Left colon (tissue), 2 donors: Measurements from ENCODE around the gene CARD6. TPM values are rescaled to one million over a fixed set of nuclear protein-coding genes. Genes with fewer than 3 reads are reported as not detected.
A peak's percentile ranks its signal among the peaks of the same experiment; 100 is the strongest.
"Not testable (repeated sequence)": the region's sequence is repeated elsewhere in the genome, so short reads cannot be mapped to it uniquely, and the experiment has no call there.

Source experiments
- ATAC-seq: fragments of 200-7000 bp; cut with Tn5 transposase; one replicate; pipeline ENCODE4 v1.9.1; 2020; ENCODE audit warnings: mild to moderate bottlenecking, moderate library complexity
- DNase-seq, 2 donors: peaks; one replicate each; pipeline ENCODE4 v3.0.0-alpha.2; 2020
- intact Hi-C, 2 donors: fragments of 100-400 bp; cut with DNase I in 1 of 2; cut with micrococcal nuclease in 1 of 2; formaldehyde crosslinking; loops; one replicate each; pipeline versions ENCODE4 v1.11.2 to v1.14.0; 2022; cut with DNase I, micrococcal nuclease
- long read RNA-seq: library from polyadenylated mRNA; unstranded; transcript quantifications from one replicate; pipeline ENCODE4 v2.0.0, GENCODE V29; 2021
- total RNA-seq, 2 donors: library from RNA; stranded (reverse); fragmentation: NEBNext Ultra II Directional; extraction: Animal tissue kit (Norgen Biotek cat#: 25700); gene quantifications; one replicate each; pipeline ENCODE4 v1.2.1, GENCODE V29; 2021
- donor health status: DM: no; HTN: no; CAD: no.
- donor health status: DM: yes; HTN: yes; CAD: no.

Gene CARD6, protein sequence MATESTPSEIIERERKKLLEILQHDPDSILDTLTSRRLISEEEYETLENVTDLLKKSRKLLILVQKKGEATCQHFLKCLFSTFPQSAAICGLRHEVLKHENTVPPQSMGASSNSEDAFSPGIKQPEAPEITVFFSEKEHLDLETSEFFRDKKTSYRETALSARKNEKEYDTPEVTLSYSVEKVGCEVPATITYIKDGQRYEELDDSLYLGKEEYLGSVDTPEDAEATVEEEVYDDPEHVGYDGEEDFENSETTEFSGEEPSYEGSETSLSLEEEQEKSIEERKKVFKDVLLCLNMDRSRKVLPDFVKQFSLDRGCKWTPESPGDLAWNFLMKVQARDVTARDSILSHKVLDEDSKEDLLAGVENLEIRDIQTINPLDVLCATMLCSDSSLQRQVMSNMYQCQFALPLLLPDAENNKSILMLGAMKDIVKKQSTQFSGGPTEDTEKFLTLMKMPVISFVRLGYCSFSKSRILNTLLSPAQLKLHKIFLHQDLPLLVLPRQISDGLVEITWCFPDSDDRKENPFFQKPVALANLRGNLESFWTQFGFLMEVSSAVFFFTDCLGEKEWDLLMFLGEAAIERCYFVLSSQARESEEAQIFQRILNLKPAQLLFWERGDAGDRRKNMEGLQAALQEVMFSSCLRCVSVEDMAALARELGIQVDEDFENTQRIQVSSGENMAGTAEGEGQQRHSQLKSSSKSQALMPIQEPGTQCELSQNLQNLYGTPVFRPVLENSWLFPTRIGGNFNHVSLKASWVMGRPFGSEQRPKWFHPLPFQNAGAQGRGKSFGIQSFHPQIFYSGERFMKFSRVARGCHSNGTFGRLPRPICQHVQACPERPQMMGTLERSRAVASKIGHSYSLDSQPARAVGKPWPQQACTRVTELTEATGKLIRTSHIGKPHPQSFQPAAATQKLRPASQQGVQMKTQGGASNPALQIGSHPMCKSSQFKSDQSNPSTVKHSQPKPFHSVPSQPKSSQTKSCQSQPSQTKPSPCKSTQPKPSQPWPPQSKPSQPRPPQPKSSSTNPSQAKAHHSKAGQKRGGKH
- 1 to 10 TPM; 1.9 to 3.5 TPM for total RNA-seq
- long read RNA-seq, full-length matches to known transcripts, result 1 of 2 reads
- long read RNA-seq, partial matches to known transcripts, result 0 of 2 reads
- long read RNA-seq, other reads (novel, unspliced or antisense), result 1 of 2 reads

GRCh38 chr5:40841068-40841805, at the start of gene CARD6:
Gene CARD6 (plus strand): TSS chr5:40841367. CDS start chr5:40841383, 16 bp downstream.
- intact Hi-C loops, result no loop called here

GRCh38 chr5:40791715-40792139, 49.4 kb upstream of the CARD6 start:
- peak; percentile 81 for ATAC-seq
- intact Hi-C loops, result no loop called here
- DNase-seq, result no peak

More at GRCh38 chr5:40841068-40841805, at the start of gene CARD6:
- DNase-seq (no peak), ATAC-seq (no peak)

DNA sequence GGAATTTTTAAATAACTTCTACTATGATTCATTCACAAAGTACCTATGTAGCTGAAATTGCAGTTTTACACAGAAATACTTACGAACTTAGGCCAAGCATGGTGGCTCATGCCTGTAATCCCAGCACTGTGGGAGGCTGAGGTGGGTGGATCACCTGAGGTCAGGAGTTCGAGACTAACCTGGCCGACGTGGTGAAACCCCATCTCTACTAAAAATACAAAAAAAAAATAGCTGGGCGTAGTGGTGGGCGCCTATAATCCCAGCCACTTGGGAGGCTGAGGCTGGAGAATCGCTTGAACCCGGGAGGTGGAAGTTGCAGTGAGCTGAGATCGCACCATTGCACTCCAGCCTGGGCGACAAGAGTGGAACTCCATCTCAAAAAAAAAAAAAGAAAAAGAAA, 48.5 kb upstream of the CARD6 start:
- DNase-seq, intact Hi-C loops, ATAC-seq: not testable (repeated sequence)

- intact Hi-C loops, DNase-seq, ATAC-seq: not testable (repeated sequence)
These were observed 46.8 kb upstream of the CARD6 start for GRCh38 chr5:40794340-40794739.

DNA sequence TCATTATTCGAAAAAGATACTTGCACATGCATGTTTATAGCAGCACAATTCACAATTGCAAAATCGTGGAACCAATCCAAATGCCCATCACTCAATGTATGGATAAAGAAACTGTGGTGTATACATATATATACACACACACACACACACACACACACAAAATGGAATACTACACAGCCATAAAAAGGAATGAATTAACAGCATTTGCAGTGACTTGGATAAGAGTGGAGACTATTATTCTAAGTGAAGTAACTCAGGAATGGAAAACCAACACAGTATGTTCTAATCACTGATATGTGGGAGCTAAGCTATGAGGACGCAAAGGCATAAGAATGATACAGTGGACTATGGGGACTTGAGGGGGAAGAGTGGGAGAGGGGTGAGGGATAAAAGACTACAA, 46.3 kb upstream of the CARD6 start:
- intact Hi-C loops, ATAC-seq: not testable (repeated sequence)

DNA sequence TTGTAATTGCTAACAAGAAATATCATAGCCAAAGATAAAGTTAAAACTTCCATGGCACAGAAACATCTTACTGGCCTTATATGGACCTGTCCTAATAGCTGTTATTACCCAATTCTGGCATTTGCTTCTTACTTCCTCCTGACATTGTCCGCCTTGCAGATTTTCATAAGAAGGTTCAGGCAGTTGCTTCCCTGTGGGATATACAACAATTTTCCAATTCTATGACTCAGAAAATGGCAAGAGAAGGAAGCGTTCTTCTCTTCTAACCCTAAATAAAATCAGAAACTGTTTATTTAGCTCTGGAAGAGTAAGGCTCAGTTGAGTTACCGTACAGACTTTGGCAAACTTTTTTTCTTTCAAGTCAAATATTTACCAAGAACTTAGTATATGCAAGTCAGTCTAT, 44.7 kb upstream of the CARD6 start:
- no peak for DNase-seq
- no peak for ATAC-seq

More for the DNA sequence above, 46.3 kb upstream of the CARD6 start:
- not testable (repeated sequence) for DNase-seq

DNA sequence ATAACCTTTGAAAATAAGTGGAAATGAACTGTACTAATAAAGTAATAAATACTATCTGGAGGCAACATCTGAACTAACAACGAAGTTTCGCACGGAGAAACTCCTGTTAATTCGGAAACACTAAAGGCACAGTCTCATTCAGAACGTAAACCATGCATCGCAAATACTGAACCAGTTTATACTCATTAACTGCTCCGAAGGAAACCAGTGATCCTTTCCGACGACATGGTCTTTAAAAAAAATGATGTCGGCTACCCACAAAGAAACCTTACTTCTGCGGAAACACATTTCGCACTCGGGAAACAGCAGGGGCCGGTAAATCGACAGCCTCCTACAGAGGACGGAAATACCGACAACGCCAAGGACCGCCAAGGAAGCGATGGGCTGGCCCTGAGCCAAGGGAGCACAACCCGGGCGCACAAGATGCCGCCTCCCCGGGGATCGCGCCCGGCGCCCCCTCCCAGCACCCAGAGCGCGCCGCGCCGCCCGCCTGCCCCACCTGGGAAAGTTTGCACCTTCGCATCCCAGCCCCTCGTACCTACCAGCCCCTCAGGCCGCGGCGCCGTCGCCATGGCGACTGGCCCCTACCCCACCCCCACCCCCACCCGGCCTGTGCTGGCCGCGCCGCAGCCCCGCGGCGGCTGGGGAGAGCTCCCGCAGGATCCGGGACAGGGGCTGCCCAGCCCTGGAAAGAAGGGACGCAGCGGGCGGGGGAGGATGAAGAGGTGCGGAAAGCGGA, 43.7 kb upstream of the CARD6 start:
- intact Hi-C loops, result no loop called here
- ATAC-seq (peak; percentile 68), DNase-seq (peak; percentile 83 to 90)

More for the DNA sequence above, 44.7 kb upstream of the CARD6 start:
- intact Hi-C loops, result no loop called here

DNA sequence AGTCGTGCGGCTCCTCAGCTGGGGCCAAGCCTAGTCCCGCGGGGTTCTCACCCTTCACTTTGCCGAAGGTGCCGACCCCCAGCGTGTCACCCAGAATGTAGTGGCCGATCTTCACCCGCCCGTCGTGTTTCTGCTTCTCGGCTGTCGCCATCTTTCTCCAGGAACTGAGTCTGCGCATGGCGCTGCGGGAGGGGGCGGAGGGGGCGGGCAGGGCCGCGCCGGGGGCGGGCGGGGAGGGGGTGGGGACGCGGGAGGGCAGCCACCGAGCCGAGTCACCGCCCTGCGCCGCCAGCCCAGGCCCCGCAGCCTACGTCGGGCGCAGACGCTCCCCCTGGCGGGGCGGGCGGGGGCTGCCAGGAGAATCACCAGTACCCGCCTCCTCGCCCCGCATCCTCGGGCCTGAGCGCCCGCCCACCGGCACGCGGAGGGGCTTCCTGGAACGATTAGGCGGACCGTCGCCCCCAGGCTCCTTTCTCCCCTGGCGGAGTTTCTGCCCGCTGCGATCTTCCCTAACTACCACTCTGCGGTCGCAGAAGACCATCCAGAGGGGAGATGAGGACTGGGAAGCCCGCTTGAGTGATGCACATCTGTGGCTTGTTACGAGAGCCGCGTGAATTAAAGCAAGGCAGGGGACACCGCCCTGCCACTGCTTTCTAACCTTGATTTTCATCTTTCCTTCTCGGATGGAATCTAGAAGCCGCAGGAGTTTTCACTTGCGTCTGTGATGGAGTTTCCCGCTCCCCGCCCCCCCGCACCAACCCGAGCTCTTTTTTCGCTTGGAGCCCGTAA, 43.0 kb upstream of the CARD6 start, which contains the start of gene PRKAA1:
Gene PRKAA1 (minus strand): TSS at position 363 of the 789 bp plus-strand sequence. CDS start 185 bp downstream, at position 178.
- intact Hi-C loops, result no loop called here
- peak; percentile 90 for ATAC-seq

GRCh38 chr5:40798801-40799210, 42.4 kb upstream of the CARD6 start:
- intact Hi-C loops, result no loop called here
- no peak for DNase-seq
- no peak for ATAC-seq

More for the DNA sequence above, 43.0 kb upstream of the CARD6 start, which contains the start of gene PRKAA1:
- peak; percentile 82 to 93 for DNase-seq

- intact Hi-C loops, result no loop called here
- ATAC-seq (no peak), DNase-seq (no peak)
These were observed 41.9 kb upstream of the CARD6 start for GRCh38 chr5:40799258-40799657.

DNA sequence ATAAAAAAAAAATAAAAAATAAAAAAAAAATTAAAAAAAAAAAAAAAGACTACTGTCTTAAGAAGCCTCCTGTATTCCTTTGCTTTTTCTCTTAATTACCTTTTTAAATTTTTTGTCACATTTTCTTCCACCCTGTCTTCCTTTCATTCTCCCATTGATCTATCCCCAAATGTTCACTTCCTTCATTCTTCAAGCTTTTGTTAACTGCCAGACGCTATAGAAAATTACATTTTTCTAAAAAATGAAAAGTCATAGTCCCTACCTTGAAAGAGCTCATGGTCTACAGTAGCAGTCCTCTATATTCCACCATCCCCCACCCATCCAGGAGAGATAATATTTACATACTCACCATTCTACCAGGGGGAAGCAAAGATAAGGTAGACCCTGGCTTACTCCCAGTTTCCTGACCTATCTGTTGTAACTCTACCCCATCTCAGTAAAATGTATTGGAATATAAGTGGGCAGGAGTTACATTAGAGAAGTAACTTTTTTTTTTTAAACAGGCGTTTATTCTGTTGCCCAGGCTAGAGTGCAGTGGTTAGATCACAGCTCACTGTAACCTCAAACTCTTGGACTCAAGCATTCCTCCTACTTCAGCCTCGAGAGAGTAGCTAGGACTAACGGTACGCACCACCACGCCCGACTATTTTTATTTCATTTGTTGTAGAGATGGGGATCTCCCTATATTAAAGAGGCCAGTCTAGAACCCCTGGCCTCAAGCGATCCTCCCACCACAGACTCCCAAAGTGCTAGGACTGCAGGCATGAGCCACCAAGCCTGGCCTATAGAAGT, 39.2 kb upstream of the CARD6 start:
- ATAC-seq, result no peak
- intact Hi-C loops, result no loop called here
- no peak for DNase-seq

DNA sequence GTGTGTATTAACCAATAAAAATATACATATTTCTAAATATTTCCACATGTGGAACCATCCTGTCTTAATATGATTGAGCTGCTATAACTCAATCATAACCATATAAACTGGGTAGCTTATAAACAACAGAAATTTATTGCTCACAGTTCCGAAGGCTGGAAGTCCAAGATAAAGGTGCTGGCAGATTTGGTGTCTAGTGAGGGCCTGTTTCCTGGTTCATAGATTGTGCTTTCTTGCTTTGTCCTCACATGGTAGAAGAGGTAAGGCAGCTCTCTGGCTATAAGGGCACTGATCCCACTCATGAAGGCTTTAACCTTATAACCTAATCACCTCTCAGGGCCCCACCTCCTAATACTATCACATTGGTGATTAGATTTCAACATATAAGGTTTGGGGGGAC, 29.0 kb upstream of the CARD6 start:
- no peak for DNase-seq
- intact Hi-C loops, result no loop called here

DNA sequence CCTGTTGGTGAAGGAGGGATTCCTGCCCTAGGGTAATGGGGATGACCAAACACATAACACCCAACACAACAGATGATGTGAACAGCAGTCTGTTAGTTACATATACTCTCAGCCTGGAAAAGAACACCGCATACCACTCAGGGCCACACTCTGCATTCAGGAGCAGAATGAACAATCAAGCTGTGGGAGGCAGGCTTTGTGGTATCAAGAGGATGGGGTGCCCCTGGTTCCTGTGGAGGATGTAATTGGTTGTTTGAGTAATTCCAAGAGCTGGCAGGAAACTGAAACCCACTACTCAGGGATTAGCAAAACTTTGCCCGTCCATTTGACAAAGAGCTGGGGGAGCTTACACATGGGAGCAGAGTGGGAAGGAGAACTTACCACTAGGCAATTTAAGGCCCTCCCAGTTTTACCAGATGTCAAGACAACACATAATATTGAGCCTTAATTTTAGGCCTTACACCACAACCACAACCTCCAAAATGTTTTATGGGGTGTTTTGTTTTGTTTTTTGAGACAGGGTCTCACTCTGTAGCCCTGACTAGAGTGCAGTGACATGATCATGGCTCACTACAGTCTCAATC, 27.4 kb upstream of the CARD6 start:
- ATAC-seq, result no peak

More for the DNA sequence above, 29.0 kb upstream of the CARD6 start:
- ATAC-seq, result peak; percentile 89

GRCh38 chr5:40823459-40823858, 17.7 kb upstream of the CARD6 start:
- no peak for DNase-seq
- no peak for ATAC-seq
- intact Hi-C loops, result no loop called here

More for the DNA sequence above, 27.4 kb upstream of the CARD6 start:
- no peak for DNase-seq
- intact Hi-C loops, result no loop called here

GRCh38 chr5:40825461-40826043, 15.6 kb upstream of the CARD6 start:
- DNase-seq, intact Hi-C loops: not testable (repeated sequence)
- ATAC-seq, result peak; percentile 18
